A172 (cell line): ENCODE data around the gene NUDT17. TPM values are rescaled to one million over a fixed set of nuclear protein-coding genes. Genes with fewer than 3 reads are reported as not detected.

Experiments used
- DNase-seq: peaks from one replicate; pipeline ENCODE4 v3.0.0-alpha.2; 2015; ENCODE audit warnings: low spot score
- total RNA-seq: library from RNA; depleted of rRNA; stranded (reverse); fragments of >200 nt; shearing (Covaris generic); gene quantifications from 2 replicates; pipeline ENCODE4 v1.2.3, GENCODE V29; 2014; rRNA removed

NUDT17 gene
- total RNA-seq, 1 experiment from 2014 or later, result 2.7 TPM

DNA sequence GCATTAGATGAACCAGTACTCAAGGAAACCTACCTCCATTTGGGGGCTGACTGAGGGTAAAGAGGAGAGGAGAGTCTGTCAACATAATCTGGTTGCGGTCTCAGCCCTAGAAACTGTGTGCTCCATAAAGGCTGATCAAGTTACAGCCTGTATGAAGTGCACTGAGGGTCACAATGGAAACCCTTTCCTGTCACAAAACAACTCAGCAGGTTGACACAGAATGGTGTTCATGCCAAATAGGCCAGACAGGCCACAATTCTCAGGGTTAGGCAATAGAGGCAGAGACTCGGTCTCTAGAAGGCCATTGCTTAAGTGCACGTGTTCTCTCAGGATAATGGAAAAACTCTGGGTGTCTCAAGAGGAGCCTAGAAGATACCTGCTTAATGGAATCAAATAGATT lies 44.3 kb downstream of the NUDT17 start:
- DNase-seq, result no peak

GRCh38 chr1:145891143-145891542 lies 45.7 kb downstream of the NUDT17 start:
- peak; percentile 43 for DNase-seq

GRCh38 chr1:145891587-145892485 lies 46.4 kb downstream of the NUDT17 start:
- peak; percentile 100 for DNase-seq

DNA sequence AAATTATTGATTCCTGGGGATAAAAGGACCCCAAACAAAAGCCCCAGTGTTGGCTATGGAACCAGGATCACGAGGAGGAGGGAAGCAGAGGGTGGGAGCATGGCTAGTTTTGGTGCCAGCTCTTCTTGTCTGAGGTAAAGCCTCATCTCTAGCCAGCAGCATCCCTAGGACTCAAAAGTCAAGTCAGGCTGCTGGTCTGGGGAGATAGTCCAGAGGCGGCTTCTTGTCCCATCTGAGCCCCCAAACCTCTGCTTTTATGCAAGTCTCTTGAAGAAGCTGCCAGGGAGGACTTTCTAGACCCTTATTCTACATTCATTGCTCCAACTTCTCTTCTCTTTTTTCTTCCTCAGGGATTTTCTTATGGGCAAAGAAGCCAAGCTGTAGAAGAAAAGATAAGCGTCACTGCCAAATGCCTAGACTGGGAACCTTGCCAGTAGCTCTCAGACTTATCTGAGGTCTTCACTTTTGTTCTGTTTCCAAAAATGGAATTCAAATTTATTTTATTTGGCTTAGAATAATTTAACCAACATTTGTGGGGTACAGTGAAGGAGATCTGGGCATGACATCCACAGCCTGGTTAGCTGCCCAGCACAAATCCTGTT lies 47.2 kb downstream of the NUDT17 start:
- DNase-seq, result peak; percentile 77

GRCh38 chr1:145893306-145894055 lies 48.1 kb downstream of the NUDT17 start:
- no peak for DNase-seq

- no peak for DNase-seq
Measured at GRCh38 chr1:145895471-145895870, 50.0 kb downstream of the NUDT17 start.

- no peak for DNase-seq
Measured at GRCh38 chr1:145897969-145898368, 52.5 kb downstream of the NUDT17 start.

Other genes with a start within 250 kb of the NUDT17 start
- gene GPR89A, start 237.6 kb upstream of the NUDT17 start, total RNA-seq, result 37.8 and 76.7 TPM in 2 replicates
- gene PDZK1, start 138.3 kb upstream of the NUDT17 start, total RNA-seq, result 2.0 and 2.2 TPM in 2 replicates
- not detected in 2 replicates for gene CD160, start 126.1 kb upstream of the NUDT17 start, total RNA-seq
- gene RNF115, start 21.5 kb upstream of the NUDT17 start, total RNA-seq, result 19.9 and 23.1 TPM in 2 replicates
- gene POLR3C, start 21.4 kb upstream of the NUDT17 start, total RNA-seq, result 50.4 and 63.0 TPM in 2 replicates
- gene PIAS3, start 13.5 kb downstream of the NUDT17 start, total RNA-seq, result 13.3 and 18.3 TPM in 2 replicates
- not detected in 2 replicates for gene ANKRD35, start 40.2 kb downstream of the NUDT17 start, total RNA-seq
- 0.36 and 0.67 TPM in 2 replicates for gene ITGA10, start 64.4 kb downstream of the NUDT17 start, total RNA-seq
- gene PEX11B, start 73.1 kb downstream of the NUDT17 start, total RNA-seq, result 40.8 and 41.8 TPM in 2 replicates
- 461 and 485 TPM in 2 replicates for gene RBM8A, start 81.9 kb downstream of the NUDT17 start, total RNA-seq
- gene LIX1L, start 112.4 kb downstream of the NUDT17 start, total RNA-seq, result 33.9 and 34.6 TPM in 2 replicates
- gene ANKRD34A, start 118.9 kb downstream of the NUDT17 start, total RNA-seq, result 2.4 and 2.5 TPM in 2 replicates
- gene POLR3GL, start 119.1 kb downstream of the NUDT17 start, total RNA-seq, result 21.0 and 24.0 TPM in 2 replicates
- gene TXNIP, start 150.9 kb downstream of the NUDT17 start, total RNA-seq, result 14.1 and 14.4 TPM in 2 replicates
- not detected in 2 replicates for gene HJV, start 176.1 kb downstream of the NUDT17 start, total RNA-seq